PC-3 (cell line): Measurements from ENCODE around the gene TBC1D16. TPM values are rescaled to one million over a fixed set of nuclear protein-coding genes. Genes with fewer than 3 reads are reported as not detected.

Experiments used
- ATAC-seq: fragments of 200-7000 bp; cut with Tn5 transposase; 2 replicates; pipeline ENCODE4 v1.9.1; 2020; ENCODE audit warnings: mild to moderate bottlenecking, moderate library complexity
- BruUV-seq: library from RNA; stranded (reverse); fragments of 400-500 nt; replicated peaks from 2 replicates; lab custom pipeline; 2021; lab: Mats Ljungman, UMichigan
- CTCF ChIA-PET: fragments of 300-600 bp; sonication (Branson Sonifier 250); formaldehyde crosslinking; loops from one replicate; lab custom pipeline; 2022; ENCODE audit warnings: antibody characterized with exemption; lab: Charles Lee
- POLR2A ChIA-PET: fragments of 300-600 bp; sonication (Branson Sonifier 250); formaldehyde crosslinking; loops from one replicate; lab custom pipeline; 2022; ENCODE audit warnings: antibody characterized with exemption; ENCODE audit not compliant: unreplicated experiment; lab: Charles Lee
- DNase-seq: peaks from one replicate; pipeline ENCODE4 v3.0.0-alpha.2; 2015
- H2AFZ ChIP-seq: fragments of 300-600 bp; sonication (generic); 2 replicates; pipeline ENCODE4 v1.6.0; 2016; ENCODE audit warnings: antibody characterized with exemption, low read length
- H3F3A ChIP-seq: fragments of 300-600 bp; sonication (generic); one replicate; pipeline ENCODE4 v1.6.0; 2017; ENCODE audit warnings: antibody characterized with exemption, low read length, control low read depth, mild to moderate bottlenecking; ENCODE audit not compliant: unreplicated experiment
- H3K27ac ChIP-seq: fragments of 300-600 bp; sonication (generic); 2 replicates; pipeline ENCODE4 v1.5.1; 2016; ENCODE audit warnings: mild to moderate bottlenecking, low read length
- H3K27me3 ChIP-seq: fragments of 300-600 bp; sonication (generic); 2 replicates; pipeline ENCODE4 v1.6.1; 2016; ENCODE audit warnings: low read length, mixed read lengths
- H3K36me3 ChIP-seq: fragments of 300-600 bp; sonication (generic); 2 replicates; pipeline ENCODE4 v1.6.1; 2016; ENCODE audit warnings: low read depth, mixed run types, low read length, mixed read lengths
- H3K4me1 ChIP-seq: fragments of 300-600 bp; sonication (generic); 2 replicates; pipeline ENCODE4 v1.5.1; 2016; ENCODE audit warnings: low read length; ENCODE audit not compliant: insufficient read depth
- H3K4me2 ChIP-seq: fragments of 300-600 bp; sonication (generic); 2 replicates; pipeline ENCODE4 v1.6.0; 2016; ENCODE audit warnings: low read length
- H3K4me3 ChIP-seq: fragments of 300-600 bp; sonication (generic); 2 replicates; pipeline ENCODE4 v1.5.1; 2016; ENCODE audit warnings: mild to moderate bottlenecking, low read length, mixed read lengths
- H3K79me2 ChIP-seq: fragments of 300-600 bp; sonication (generic); 2 replicates; pipeline ENCODE4 v1.6.1; 2017; ENCODE audit warnings: low read length, mixed read lengths
- H3K9ac ChIP-seq: fragments of 300-600 bp; sonication (generic); 2 replicates; pipeline ENCODE4 v1.6.0; 2016; ENCODE audit warnings: mild to moderate bottlenecking, low read length
- H3K9me2 ChIP-seq: fragments of 300-600 bp; sonication (generic); replicated peaks from 2 replicates; pipeline ENCODE4 v1.6.1; 2016; ENCODE audit warnings: mixed run types, low read length, mixed read lengths
- H3K9me3 ChIP-seq: fragments of 300-600 bp; sonication (generic); 2 replicates; pipeline ENCODE4 v1.6.1; 2016; ENCODE audit warnings: low read length, mixed read lengths
- H4K20me1 ChIP-seq: fragments of 300-600 bp; sonication (generic); 2 replicates; pipeline ENCODE4 v1.6.1; 2016; ENCODE audit warnings: low read length, mixed read lengths
- EZH2 ChIP-seq: fragments of 300-600 bp; sonication (generic); IDR thresholded peaks from one replicate; pipeline ENCODE4 v1.6.1; 2017; ENCODE audit warnings: antibody characterized with exemption, mild to moderate bottlenecking, low read length; ENCODE audit not compliant: unreplicated experiment
- EZH2phosphoT487 ChIP-seq: fragments of 300-600 bp; sonication (generic); IDR thresholded peaks from 2 replicates; pipeline ENCODE4 v1.6.1; 2018; ENCODE audit warnings: mild to moderate bottlenecking, antibody characterized with exemption, low read length, borderline replicate concordance
- intact Hi-C: fragments of 100-400 bp; cut with micrococcal nuclease; formaldehyde crosslinking; loops from 2 replicates; pipeline ENCODE4 v1.9.0; 2023
- total RNA-seq: library from RNA; depleted of rRNA; stranded (reverse); fragments of >200 nt; gene quantifications from 2 replicates; pipeline ENCODE4 v1.2.3, GENCODE V29; 2014
- TF ChIP-seq, protein P1 (sequence below): fragments of 300-600 bp; sonication (generic); conservative IDR thresholded peaks from 2 replicates; pipeline ENCODE4 v1.5.1; 2017; ENCODE audit warnings: antibody characterized with exemption, low read depth, mild to moderate bottlenecking, low read length

The TBC1D16 gene
- total RNA-seq, 1 experiment from 2014 or later, result 23.7 TPM

DNA sequence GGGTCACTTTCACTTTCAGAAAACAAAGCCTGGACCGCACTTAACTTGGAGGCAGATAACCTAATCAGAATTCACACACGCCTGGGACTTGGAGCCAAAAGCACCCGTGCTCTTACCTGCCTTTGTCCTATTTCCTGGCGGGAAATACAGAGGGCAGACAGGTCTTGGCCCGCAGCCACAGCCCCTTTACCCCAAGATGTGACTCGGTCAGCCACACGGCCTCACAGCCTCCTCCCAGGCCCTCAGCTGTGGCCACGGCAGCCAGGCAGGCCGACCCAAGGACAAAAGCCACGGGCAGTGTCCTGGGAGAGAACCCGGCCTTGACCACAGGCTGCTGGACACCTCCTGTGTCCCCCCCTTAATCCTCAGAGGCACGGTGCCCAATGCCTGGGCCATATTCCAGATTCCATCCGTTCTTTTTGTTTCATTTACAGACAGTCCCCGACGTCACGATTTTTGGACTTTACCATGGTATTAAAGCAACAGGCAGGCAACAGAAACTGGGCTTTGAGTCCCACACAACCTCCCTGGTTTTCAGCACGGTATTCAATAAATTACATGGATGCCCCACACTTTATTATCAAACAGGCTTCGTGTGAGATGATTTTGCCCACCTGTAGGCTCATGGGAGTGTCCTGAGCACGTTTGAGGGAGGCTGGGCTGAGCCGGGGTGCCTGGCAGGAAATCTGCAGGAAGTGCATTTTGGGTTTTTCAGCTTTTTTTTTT, 35.6 kb upstream of the TBC1D16 start:
- Histone ChIP-seq H3K4me2 (peak overlapping the region; percentile 56), H3K9ac (0 out of 2 replicates have a peak overlapping the region, but pooled peaks have one; percentile 2), H4K20me1 (no peaks in the 10 kb centered on the region), H3K36me3 (no peaks in the 10 kb centered on the region), H3K4me3 (no peak overlapping the region), H3K4me1 (peaks cover 13% of the 10 kb centered on the region; the same call in 1 of the 2 replicates), H3K27me3 (no peaks in the 10 kb centered on the region), H3K9me3 (no peaks in the 10 kb centered on the region), H3K9me2 (no peaks in the 10 kb centered on the region), H3F3A (no peaks in the 10 kb centered on the region), H3K79me2 (no peaks in the 10 kb centered on the region), H2AFZ (peak overlapping the region; percentile 78), H3K27ac (no peak overlapping the region)
- TF ChIP-seq, protein P1, sequence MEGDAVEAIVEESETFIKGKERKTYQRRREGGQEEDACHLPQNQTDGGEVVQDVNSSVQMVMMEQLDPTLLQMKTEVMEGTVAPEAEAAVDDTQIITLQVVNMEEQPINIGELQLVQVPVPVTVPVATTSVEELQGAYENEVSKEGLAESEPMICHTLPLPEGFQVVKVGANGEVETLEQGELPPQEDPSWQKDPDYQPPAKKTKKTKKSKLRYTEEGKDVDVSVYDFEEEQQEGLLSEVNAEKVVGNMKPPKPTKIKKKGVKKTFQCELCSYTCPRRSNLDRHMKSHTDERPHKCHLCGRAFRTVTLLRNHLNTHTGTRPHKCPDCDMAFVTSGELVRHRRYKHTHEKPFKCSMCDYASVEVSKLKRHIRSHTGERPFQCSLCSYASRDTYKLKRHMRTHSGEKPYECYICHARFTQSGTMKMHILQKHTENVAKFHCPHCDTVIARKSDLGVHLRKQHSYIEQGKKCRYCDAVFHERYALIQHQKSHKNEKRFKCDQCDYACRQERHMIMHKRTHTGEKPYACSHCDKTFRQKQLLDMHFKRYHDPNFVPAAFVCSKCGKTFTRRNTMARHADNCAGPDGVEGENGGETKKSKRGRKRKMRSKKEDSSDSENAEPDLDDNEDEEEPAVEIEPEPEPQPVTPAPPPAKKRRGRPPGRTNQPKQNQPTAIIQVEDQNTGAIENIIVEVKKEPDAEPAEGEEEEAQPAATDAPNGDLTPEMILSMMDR, result no peak
- TF ChIP-seq EZH2phosphoT487 (no peak), EZH2 (no peak)
- ChIA-PET POLR2A (no interaction called here), CTCF (no interaction called here)
- DNase-seq, result no peak
- ATAC-seq, result peak; percentile 34; the same call in 1 of the 2 replicates
- BruUV-seq, result no TSS peak
- intact Hi-C loops, result no loop called here

DNA sequence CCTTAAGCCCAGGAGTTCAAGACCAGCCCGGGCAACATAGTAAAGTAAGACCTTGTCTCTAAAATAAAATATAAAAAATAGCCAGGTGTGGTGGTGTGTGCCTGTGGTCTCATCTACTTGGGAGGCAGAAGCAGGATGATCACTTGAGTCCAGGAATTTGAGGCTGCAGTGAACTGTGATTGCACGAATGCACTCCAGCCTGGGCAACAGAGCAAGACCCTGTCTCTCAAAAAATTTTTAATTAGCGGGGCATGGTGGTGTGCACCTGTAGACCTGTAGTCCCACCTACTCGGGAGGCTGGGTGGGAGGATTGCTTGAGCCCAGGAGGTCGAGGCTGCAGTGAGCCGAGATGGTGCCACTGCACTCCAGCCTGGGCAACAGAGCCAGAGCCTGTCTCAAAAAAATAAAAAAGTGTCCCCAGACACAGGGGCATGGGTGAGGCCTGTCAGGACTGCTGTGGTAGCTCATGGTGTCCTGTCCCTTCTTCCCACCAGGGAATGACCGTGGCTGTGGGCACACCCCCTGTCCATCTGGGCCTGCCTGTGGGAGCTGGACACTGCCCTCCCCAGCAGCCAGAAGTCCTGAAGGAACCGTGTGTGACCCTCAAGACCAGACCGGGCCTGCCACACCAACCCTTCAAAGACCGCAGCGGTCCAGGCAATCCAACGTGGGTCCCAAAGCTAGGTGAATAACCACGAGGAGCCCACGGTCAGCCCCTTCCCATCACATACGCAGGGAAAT, 34.9 kb upstream of the TBC1D16 start:
- ChIA-PET CTCF (no interaction called here), POLR2A (no interaction called here)
- H3K79me2 ChIP-seq, result no peaks in the 10 kb centered on the region
- H3K27me3 ChIP-seq, result no peaks in the 10 kb centered on the region
- TF ChIP-seq EZH2phosphoT487 (no peak), EZH2 (no peak)
- TF ChIP-seq, protein P1, result no peak
- DNase-seq, result no peak
- no peak overlapping the region for H3K9ac ChIP-seq
- peaks cover 13% of the 10 kb centered on the region; the same call in 1 of the 2 replicates for H3K4me1 ChIP-seq
- no TSS peak for BruUV-seq
- H3K4me3 ChIP-seq, result no peak overlapping the region
- H3K4me2 ChIP-seq, result peak overlapping the region; percentile 56
- H3F3A ChIP-seq, result no peaks in the 10 kb centered on the region
- no peak overlapping the region for H3K27ac ChIP-seq
- intact Hi-C loops, result no loop called here
- ATAC-seq, result no peak; the same call in 1 of the 2 replicates
- no peaks in the 10 kb centered on the region for H3K36me3 ChIP-seq
- H2AFZ ChIP-seq, result peak overlapping the region; percentile 78
- no peaks in the 10 kb centered on the region for H4K20me1 ChIP-seq
- H3K9me2 ChIP-seq, result no peaks in the 10 kb centered on the region
- H3K9me3 ChIP-seq, result no peaks in the 10 kb centered on the region
